Ectodermal cell (in vitro differentiated cells): ENCODE measurements around the gene TTF1.
"Not testable (repeated sequence)": the region's sequence is repeated elsewhere in the genome, so short reads cannot be mapped to it uniquely, and the experiment has no call there.

Source experiments
- H3K27ac ChIP-seq: 2 replicates; pipeline ENCODE4 v1.7.0; 2013; ENCODE audit warnings: mild to moderate bottlenecking, low read depth, low read length; ENCODE audit not compliant: insufficient read depth, poor library complexity, severe bottlenecking
- H3K27me3 ChIP-seq: 2 replicates; pipeline ENCODE4 v1.7.0; 2013; ENCODE audit warnings: mild to moderate bottlenecking, low read length; ENCODE audit not compliant: insufficient read depth, control insufficient read depth, poor library complexity, severe bottlenecking
- H3K36me3 ChIP-seq: one replicate; pipeline ENCODE4 v1.7.0; 2013; ENCODE audit warnings: low read length; ENCODE audit not compliant: control insufficient read depth, insufficient read depth
- H3K4me1 ChIP-seq: one replicate; pipeline ENCODE4 v1.7.0; 2013; ENCODE audit warnings: low read length; ENCODE audit not compliant: control insufficient read depth, insufficient read depth
- H3K4me3 ChIP-seq: 2 replicates; pipeline ENCODE4 v1.7.0; 2013; ENCODE audit warnings: low read depth, low read length, control low read depth; ENCODE audit not compliant: insufficient read depth
- H3K9me3 ChIP-seq: 2 replicates; pipeline ENCODE4 v1.7.0; 2013; ENCODE audit warnings: mild to moderate bottlenecking, low read length, moderate library complexity; ENCODE audit not compliant: control insufficient read depth
- WGBS, 2 experiments: methylation state at CpG; one replicate each; pipeline ENCODE4 v1.1.7; 2013; ENCODE audit warnings: missing lambda C conversion rate in 2 of 2; 5-methylcytosine and 5-hydroxymethylcytosine counted together

The TTF1 gene

GRCh38 chr9:132395560-132395959 lies 11.1 kb downstream of the TTF1 start:
- Histone ChIP-seq H3K27ac (no peak overlapping the region), H3K4me1 (no peaks in the 10 kb centered on the region), H3K27me3 (no peaks in the 10 kb centered on the region), H3K9me3 (no peaks in the 10 kb centered on the region), H3K4me3 (no peak overlapping the region), H3K36me3 (peaks cover 66% of the 10 kb centered on the region)
- 95 to 97% methylated on average over 11 of the region's 11 CpGs for WGBS, 2 experiments

- no peaks in the 10 kb centered on the region for H3K9me3 ChIP-seq
- WGBS, 2 experiments, result 94 to 96% methylated on average over 11 of the region's 11 CpGs
- no peak overlapping the region for H3K4me3 ChIP-seq
- H3K27me3 ChIP-seq, result no peaks in the 10 kb centered on the region
- no peaks in the 10 kb centered on the region for H3K4me1 ChIP-seq
- H3K36me3 ChIP-seq, result peaks cover 61% of the 10 kb centered on the region
- no peak overlapping the region for H3K27ac ChIP-seq
Measured at GRCh38 chr9:132391449-132391848, 15.2 kb downstream of the TTF1 start.

GRCh38 chr9:132390966-132391365 lies 15.7 kb downstream of the TTF1 start:
- Histone ChIP-seq H3K4me1 (no peaks in the 10 kb centered on the region), H3K27me3 (no peaks in the 10 kb centered on the region), H3K9me3 (no peaks in the 10 kb centered on the region), H3K27ac (no peak overlapping the region), H3K4me3 (no peak overlapping the region), H3K36me3 (peaks cover 57% of the 10 kb centered on the region)
- WGBS, 2 experiments, result 96 to 97% methylated on average over 6 of the region's 7 CpGs

DNA sequence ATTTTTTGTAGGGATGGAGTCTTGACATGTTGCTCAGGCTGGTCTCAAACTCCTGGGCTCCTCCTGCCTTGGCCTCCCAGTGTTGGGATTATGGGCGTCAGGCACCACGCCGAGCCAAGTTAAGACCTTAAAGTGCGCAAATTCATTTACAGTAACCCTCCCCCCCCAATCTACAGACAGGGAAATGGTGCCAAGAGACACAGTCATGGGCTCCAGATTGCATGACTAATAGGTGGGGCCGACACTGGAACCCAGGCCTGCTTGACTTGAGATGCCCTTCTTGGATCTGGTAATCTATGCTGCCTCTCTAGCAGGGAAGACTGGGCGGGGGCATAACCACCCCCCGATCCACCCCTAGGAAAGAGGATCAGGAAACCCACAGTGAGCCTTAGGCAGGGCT lies 19.5 kb downstream of the TTF1 start:
- Histone ChIP-seq H3K9me3 (no peaks in the 10 kb centered on the region), H3K27me3 (no peaks in the 10 kb centered on the region), H3K36me3 (peaks cover 41% of the 10 kb centered on the region), H3K27ac (no peak overlapping the region), H3K4me1 (no peaks in the 10 kb centered on the region), H3K4me3 (no peak overlapping the region)
- 97% methylated on average over 7 of the region's 7 CpGs for WGBS, 2 experiments

DNA sequence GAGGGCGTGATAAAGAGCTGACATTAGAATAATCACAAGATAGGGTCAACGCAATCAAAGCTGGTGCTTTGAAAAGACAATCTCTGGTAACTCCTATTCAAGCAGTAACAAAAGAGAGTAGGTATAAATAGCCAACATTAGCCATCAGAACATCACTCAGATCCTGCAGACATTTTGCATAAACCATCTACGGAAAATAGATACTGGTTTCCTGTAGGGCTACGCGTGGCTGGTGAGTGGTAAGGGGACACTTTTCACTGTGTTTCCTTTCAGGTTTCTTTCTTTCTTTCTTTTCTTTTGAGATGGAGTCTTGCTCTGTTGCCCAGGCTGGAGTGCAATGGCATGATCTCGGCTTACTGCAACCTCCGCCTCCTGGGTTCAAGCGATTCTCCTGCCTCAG lies 22.3 kb downstream of the TTF1 start:
- H3K4me3 ChIP-seq, result no peak overlapping the region
- no peaks in the 10 kb centered on the region for H3K4me1 ChIP-seq
- no peaks in the 10 kb centered on the region for H3K9me3 ChIP-seq
- no peak overlapping the region for H3K27ac ChIP-seq
- H3K36me3 ChIP-seq, result peaks cover 28% of the 10 kb centered on the region
- WGBS, 2 experiments, result 92 to 93% methylated on average over 8 of the region's 8 CpGs
- no peaks in the 10 kb centered on the region for H3K27me3 ChIP-seq

DNA sequence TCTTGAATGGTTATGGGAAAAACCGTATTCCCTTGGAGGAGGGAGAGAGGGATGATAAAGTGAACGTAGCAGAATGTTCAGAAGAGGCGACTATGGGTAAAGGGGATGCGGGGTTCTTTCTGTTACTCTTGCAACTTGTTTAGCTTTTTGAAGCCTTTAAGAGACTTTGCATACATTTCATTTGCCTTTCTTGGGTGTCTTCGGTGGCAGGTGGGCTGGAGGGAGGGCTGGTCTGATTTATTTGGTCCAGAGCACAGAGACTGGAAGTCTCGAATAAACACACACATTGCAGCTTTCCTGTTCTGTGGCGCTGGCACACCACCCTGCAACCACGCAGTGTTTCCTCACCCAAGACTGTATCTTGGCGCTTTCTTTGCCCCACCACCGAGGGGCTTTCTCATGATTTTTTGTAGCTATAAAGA lies 23.2 kb downstream of the TTF1 start:
- 94 to 96% methylated on average over 9 to 10 of the region's 10 CpGs for WGBS, 2 experiments
- peaks cover 34% of the 10 kb centered on the region for H3K36me3 ChIP-seq

GRCh38 chr9:132381966-132382541 lies 24.6 kb downstream of the TTF1 start:
- Histone ChIP-seq H3K27me3 (no peaks in the 10 kb centered on the region), H3K27ac (no peak overlapping the region), H3K9me3 (no peaks in the 10 kb centered on the region), H3K36me3 (peaks cover 42% of the 10 kb centered on the region), H3K4me1 (no peaks in the 10 kb centered on the region), H3K4me3 (no peak overlapping the region)
- whole genome bisulfite sequencing, 2 experiments, result 97 to 98% methylated on average over 9 of the region's 9 CpGs

More for the DNA sequence above, 23.2 kb downstream of the TTF1 start:
- H3K4me1 ChIP-seq, result no peaks in the 10 kb centered on the region
- no peak overlapping the region for H3K4me3 ChIP-seq
- H3K27me3 ChIP-seq, result no peaks in the 10 kb centered on the region
- H3K27ac ChIP-seq, result no peak overlapping the region
- no peaks in the 10 kb centered on the region for H3K9me3 ChIP-seq

DNA sequence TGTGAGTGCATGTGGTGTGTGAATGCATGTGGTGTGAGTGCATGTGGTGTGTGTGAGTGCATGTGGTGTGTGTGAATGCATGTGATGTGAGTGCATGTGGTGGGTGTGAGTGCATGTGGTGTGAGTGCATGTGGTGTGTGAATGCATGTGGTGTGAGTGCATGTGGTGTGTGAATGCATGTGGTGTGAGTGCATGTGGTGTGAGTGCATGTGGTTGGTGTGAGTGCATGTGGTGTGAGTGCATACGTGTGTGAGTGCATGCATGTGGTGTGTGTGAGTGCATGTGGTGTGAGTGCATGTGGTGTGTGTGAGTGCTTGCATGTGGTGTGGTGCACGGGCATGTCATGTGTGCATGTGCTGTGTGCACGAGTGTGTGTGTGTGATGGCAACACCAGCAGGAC lies 28.2 kb downstream of the TTF1 start:
- not testable (repeated sequence) for H3K27ac ChIP-seq, H3K27me3 ChIP-seq, H3K9me3 ChIP-seq, H3K4me3 ChIP-seq, H3K4me1 ChIP-seq
- 96 to 99% methylated on average over 3 of the region's 3 CpGs for WGBS, 2 experiments
- peaks cover 44% of the 10 kb centered on the region for H3K36me3 ChIP-seq

GRCh38 chr9:132377769-132378168 lies 28.9 kb downstream of the TTF1 start:
- H3K27ac ChIP-seq, H3K4me3 ChIP-seq, H3K4me1 ChIP-seq, H3K27me3 ChIP-seq, H3K9me3 ChIP-seq: not testable (repeated sequence)
- H3K36me3 ChIP-seq, result peaks cover 44% of the 10 kb centered on the region
- WGBS, 2 experiments, result 88 to 93% methylated on average over 2 of the region's 2 CpGs

DNA sequence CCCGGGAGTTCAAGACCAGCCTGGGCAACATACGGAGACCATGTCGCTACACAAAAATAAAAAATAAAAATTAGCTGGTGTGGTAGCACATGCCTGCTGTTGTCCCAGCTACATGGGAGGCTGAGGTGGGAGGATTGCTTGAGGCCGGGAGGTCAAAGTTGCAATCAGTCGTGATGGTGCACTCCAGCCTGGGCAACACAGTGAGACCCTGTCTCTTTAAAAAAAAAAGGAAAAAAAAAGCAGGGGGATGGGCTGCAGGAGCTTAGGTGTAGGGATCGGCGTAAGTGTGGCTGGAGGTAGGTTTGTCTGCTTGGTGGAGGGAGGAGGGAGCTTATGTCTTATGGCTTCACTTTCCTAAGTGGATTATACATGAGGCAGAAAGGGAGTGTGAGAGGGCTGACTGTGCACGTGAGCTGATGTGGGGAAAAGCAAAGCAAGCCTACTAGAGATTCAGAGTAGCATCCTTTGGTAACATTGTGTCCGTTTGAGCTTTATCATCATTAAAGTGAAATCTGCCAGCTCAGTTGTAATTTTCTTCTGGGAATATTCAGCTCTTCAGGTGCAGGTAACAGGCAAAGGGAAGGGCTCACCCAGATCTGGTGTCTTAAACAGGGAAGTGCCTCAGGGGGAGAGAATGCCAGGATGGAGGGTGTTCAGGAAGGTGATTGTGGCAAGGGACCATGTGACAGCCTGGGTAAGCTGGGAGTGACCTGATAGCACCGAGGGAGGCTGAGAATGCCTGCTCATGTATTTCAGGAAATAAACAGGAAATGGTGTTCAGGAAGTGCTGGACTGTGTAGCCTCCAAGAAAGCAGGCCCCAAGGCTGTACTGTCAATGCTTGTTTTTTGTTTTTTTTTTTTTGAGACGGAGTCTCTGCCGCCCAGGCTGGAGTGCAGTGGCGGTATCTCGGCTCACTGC lies 34.2 kb downstream of the TTF1 start:
- Histone ChIP-seq H3K9me3 (no peaks in the 10 kb centered on the region), H3K27ac (no peak overlapping the region), H3K36me3 (peaks cover 16% of the 10 kb centered on the region), H3K4me3 (no peak overlapping the region), H3K27me3 (no peaks in the 10 kb centered on the region), H3K4me1 (no peaks in the 10 kb centered on the region)
- WGBS, 2 experiments, result 88 to 90% methylated on average over 14 of the region's 14 CpGs
